ENCODE data around the gene UQCRFS1. TPM values are rescaled to one million over a fixed set of nuclear protein-coding genes. Genes with fewer than 3 reads are reported as not detected.
"Not testable (repeated sequence)": the region's sequence is repeated elsewhere in the genome, so short reads cannot be mapped to it uniquely, and the experiment has no call there.

Gene UQCRFS1
- polyA plus RNA-seq, 2 donors = 9.6 to 41.9 TPM

DNA sequence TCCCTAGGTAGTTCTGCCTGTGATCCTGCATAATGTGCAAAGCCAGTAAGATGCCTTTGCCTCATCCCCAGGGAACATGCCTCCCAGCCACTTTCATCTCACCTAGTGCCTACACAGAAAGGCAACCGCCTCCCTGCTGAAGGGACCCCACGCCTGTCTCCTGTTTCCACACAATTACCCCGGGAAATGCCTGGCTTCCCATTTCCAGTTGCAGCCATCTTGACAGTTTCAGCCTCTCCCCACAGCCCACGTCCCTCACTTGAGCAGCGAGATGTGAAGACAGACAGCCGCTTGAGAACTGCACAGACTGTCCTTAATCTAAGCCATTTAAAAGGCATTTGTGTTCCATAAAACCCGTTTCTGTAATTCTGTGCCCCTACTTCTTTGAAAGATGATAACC, 4.7 kb upstream of the UQCRFS1 start:
- 74 to 76% methylated on average over 7 of the region's 7 CpGs for WGBS, 2 donors
- Histone ChIP-seq H3K4me1 (ENCODE audit: control insufficient read depth in 2 of 2, insufficient read depth in 2 of 2, low read length in 1 of 2) (no peaks in the 10 kb centered on the region), H3K27ac (ENCODE audit: low read depth in 2 of 2, low read length in 1 of 2) (no peak overlapping the region)

DNA sequence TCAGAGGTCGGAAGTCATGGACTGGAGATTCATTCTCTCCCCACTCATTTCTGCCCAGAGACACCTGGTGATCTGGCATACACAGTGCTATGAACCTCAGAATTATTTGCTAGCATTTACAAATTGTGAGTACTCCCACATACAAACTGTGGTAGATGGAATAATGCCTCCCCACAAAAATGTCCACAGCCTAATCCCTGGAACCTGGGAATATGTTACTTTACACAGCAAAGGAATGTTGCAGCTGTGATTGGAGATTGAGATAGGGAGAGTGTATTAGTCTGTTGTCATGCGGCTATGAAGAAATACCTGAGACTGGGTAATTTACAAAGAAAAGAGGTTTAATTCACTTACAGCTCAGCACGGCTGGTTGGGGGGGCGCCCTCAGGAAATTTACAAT, 3.1 kb upstream of the UQCRFS1 start:
- Histone ChIP-seq H3K27ac (ENCODE audit: low read depth in 2 of 2, low read length in 1 of 2) (no peak overlapping the region), H3K36me3 (ENCODE audit: control insufficient read depth in 2 of 2, insufficient read depth in 2 of 2, low read length in 1 of 2) (no peaks in the 10 kb centered on the region)
- 77 to 82% methylated on average over 4 of the region's 4 CpGs for WGBS, 2 donors

More for the DNA sequence above, 4.7 kb upstream of the UQCRFS1 start:
- Histone ChIP-seq H3K36me3 (ENCODE audit: control insufficient read depth in 2 of 2, insufficient read depth in 2 of 2, low read length in 1 of 2) (no peaks in the 10 kb centered on the region), H3K9me3 (ENCODE audit: control insufficient read depth in 2 of 2, insufficient read depth in 1 of 2, low read depth in 1 of 2, low read length in 1 of 2) (no peaks in the 10 kb centered on the region), H3K4me3 (ENCODE audit: low read depth in 1 of 2, low read length in 2 of 2) (no peak overlapping the region), H3K27me3 (ENCODE audit: control insufficient read depth in 1 of 2, insufficient read depth in 2 of 2, low read length in 2 of 2) (no peaks in the 10 kb centered on the region)

DNA sequence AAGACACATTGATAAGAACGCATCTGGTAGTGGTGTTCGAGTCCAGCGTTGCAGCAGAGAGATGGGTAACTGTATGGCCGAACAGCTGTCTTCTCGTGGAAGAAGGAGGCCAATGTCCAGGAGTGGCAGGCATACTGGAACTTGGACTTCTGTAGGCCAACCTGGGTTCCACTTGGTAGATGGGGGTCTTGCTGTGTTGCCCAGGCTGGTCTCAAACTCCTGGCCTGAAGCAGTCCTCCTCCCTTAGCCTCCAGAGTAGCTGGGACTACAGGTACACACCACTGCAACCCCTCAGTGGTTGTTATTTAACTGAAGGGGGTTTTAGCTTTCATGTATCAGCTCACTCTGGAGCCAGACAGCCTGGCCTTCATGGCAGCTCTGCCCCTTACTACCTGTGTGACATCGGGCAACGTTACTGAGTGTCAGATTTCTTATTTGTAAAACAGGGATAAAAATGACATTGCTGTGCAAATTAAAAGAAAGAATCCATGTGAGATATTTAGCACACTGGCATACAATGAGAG, 2.4 kb upstream of the UQCRFS1 start:
- H3K9me3 ChIP-seq (ENCODE audit: control insufficient read depth in 2 of 2, insufficient read depth in 1 of 2, low read depth in 1 of 2, low read length in 1 of 2) = no peaks in the 10 kb centered on the region
- 83 to 85% methylated on average over 7 of the region's 7 CpGs for WGBS, 2 donors
- no peaks in the 10 kb centered on the region for H3K36me3 ChIP-seq (ENCODE audit: control insufficient read depth in 2 of 2, insufficient read depth in 2 of 2, low read length in 1 of 2)

More for the DNA sequence above, 3.1 kb upstream of the UQCRFS1 start:
- H3K9me3 ChIP-seq (ENCODE audit: control insufficient read depth in 2 of 2, insufficient read depth in 1 of 2, low read depth in 1 of 2, low read length in 1 of 2) = no peaks in the 10 kb centered on the region
- peaks cover 0 to 4% of the 10 kb centered on the region in 2 donors for H3K4me1 ChIP-seq (ENCODE audit: control insufficient read depth in 2 of 2, insufficient read depth in 2 of 2, low read length in 1 of 2)
- no peak overlapping the region for H3K4me3 ChIP-seq (ENCODE audit: low read depth in 1 of 2, low read length in 2 of 2)
- no peaks in the 10 kb centered on the region for H3K27me3 ChIP-seq (ENCODE audit: control insufficient read depth in 1 of 2, insufficient read depth in 2 of 2, low read length in 2 of 2)

DNA sequence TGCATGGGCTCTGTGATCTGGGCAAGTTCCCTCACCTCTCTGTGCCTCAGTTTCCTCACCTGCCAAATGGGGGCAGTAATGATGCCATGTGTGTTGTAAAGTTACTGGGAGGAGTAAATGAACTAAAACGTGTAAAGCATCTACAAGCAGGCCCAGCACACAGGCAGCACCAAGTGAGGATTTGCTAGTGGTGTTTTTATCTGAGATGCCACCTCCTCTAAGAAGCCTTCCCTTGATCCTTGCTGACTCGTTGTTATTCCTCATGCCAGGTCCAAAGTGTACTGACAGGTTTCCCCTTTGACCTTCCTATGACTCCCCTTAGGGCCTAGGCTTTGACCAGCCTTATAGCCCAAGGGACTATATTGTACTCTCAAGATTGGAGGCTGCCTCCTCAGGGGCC, 1.5 kb upstream of the UQCRFS1 start:
- no peaks in the 10 kb centered on the region for H3K36me3 ChIP-seq (ENCODE audit: control insufficient read depth in 2 of 2, insufficient read depth in 2 of 2, low read length in 1 of 2)
- no peak overlapping the region for H3K27ac ChIP-seq (ENCODE audit: low read depth in 2 of 2, low read length in 1 of 2)
- WGBS, 2 donors = 59 to 62% methylated on average over 2 of the region's 2 CpGs
- H3K9me3 ChIP-seq (ENCODE audit: control insufficient read depth in 2 of 2, insufficient read depth in 1 of 2, low read depth in 1 of 2, low read length in 1 of 2) = no peaks in the 10 kb centered on the region
- peaks cover 0 to 4% of the 10 kb centered on the region in 2 donors for H3K4me1 ChIP-seq (ENCODE audit: control insufficient read depth in 2 of 2, insufficient read depth in 2 of 2, low read length in 1 of 2)
- H3K27me3 ChIP-seq (ENCODE audit: control insufficient read depth in 1 of 2, insufficient read depth in 2 of 2, low read length in 2 of 2) = no peaks in the 10 kb centered on the region
- H3K4me3 ChIP-seq (ENCODE audit: low read depth in 1 of 2, low read length in 2 of 2) = no peak overlapping the region

More for the DNA sequence above, 2.4 kb upstream of the UQCRFS1 start:
- Histone ChIP-seq H3K27me3 (ENCODE audit: control insufficient read depth in 1 of 2, insufficient read depth in 2 of 2, low read length in 2 of 2) (no peaks in the 10 kb centered on the region), H3K4me3 (ENCODE audit: low read depth in 1 of 2, low read length in 2 of 2) (no peak overlapping the region), H3K4me1 (ENCODE audit: control insufficient read depth in 2 of 2, insufficient read depth in 2 of 2, low read length in 1 of 2) (peaks cover 0 to 4% of the 10 kb centered on the region in 2 donors), H3K27ac (ENCODE audit: low read depth in 2 of 2, low read length in 1 of 2) (no peak overlapping the region)

DNA sequence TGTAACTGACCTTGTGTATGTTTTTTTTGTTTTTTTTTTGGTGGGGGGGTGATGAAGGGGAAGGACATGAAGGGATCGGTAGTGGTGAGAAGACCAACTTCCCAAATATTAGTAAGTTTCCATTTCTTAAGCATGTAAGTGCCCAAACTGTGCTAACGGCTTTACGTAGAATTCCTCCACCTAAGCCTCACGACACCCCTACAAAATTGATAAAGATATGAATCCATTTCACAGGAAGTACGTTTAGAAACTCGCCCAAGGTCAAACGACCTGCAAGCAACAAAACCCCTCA, 649 bp downstream of the UQCRFS1 start:
- Histone ChIP-seq H3K36me3 (ENCODE audit: control insufficient read depth in 2 of 2, insufficient read depth in 2 of 2, low read length in 1 of 2) (no peaks in the 10 kb centered on the region), H3K27me3 (ENCODE audit: control insufficient read depth in 1 of 2, insufficient read depth in 2 of 2, low read length in 2 of 2) (no peaks in the 10 kb centered on the region), H3K27ac (ENCODE audit: low read depth in 2 of 2, low read length in 1 of 2) (peak overlapping the region; percentile 88 to 95), H3K9me3 (ENCODE audit: control insufficient read depth in 2 of 2, insufficient read depth in 1 of 2, low read depth in 1 of 2, low read length in 1 of 2) (no peaks in the 10 kb centered on the region), H3K4me3 (ENCODE audit: low read depth in 1 of 2, low read length in 2 of 2) (peak overlapping the region; percentile 91 to 95), H3K4me1 (ENCODE audit: control insufficient read depth in 2 of 2, insufficient read depth in 2 of 2, low read length in 1 of 2) (peaks cover 0 to 4% of the 10 kb centered on the region in 2 donors)
- WGBS, 2 donors = 0% methylated on average over 7 of the region's 7 CpGs

DNA sequence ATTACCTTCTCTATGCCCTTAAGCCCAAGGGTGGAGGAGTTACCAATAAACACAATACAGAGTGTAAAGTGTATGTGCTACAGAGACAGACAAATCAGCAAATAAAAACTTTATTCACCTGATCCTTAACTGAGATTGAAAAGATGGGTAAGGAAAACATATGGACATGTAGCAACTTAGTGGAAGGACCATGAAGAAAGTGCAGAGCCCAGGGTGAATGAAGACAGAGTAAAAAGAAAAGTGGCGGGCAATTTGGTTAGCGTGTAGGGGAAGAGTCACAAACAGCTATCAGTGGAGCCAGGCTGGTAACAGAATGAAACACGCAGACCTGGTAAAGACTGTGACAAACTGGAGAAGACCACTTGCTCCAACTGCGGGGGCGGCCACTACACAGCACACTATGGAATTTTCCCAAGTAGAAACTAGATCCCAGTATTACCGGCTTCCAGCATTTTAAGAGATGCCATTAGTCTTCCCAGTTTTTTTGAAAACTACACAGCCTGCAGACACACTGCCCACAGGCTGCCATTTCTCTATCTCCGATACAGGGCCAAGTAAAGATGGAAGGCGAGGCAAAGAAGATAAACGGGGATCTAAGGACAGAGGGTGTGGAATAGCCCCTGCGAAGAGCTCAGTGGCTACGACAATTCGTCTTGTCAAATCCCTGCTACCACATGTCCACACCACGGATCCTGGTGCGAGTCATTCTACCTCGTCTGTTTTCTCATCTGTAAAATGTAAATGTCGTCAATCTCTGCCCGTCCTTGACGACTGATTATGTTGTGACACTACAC, 1.2 kb downstream of the UQCRFS1 start:
- no peaks in the 10 kb centered on the region for H3K27me3 ChIP-seq (ENCODE audit: control insufficient read depth in 1 of 2, insufficient read depth in 2 of 2, low read length in 2 of 2)
- H3K4me1 ChIP-seq (ENCODE audit: control insufficient read depth in 2 of 2, insufficient read depth in 2 of 2, low read length in 1 of 2) = peaks cover 0 to 4% of the 10 kb centered on the region in 2 donors
- WGBS, 2 donors = 26 to 33% methylated on average over 18 of the region's 18 CpGs
- H3K9me3 ChIP-seq (ENCODE audit: control insufficient read depth in 2 of 2, insufficient read depth in 1 of 2, low read depth in 1 of 2, low read length in 1 of 2) = no peaks in the 10 kb centered on the region
- H3K36me3 ChIP-seq (ENCODE audit: control insufficient read depth in 2 of 2, insufficient read depth in 2 of 2, low read length in 1 of 2) = no peaks in the 10 kb centered on the region
- H3K27ac ChIP-seq (ENCODE audit: low read depth in 2 of 2, low read length in 1 of 2) = peak overlapping the region; percentile 8 to 95
- H3K4me3 ChIP-seq (ENCODE audit: low read depth in 1 of 2, low read length in 2 of 2) = peak overlapping the region; percentile 91 to 95

DNA sequence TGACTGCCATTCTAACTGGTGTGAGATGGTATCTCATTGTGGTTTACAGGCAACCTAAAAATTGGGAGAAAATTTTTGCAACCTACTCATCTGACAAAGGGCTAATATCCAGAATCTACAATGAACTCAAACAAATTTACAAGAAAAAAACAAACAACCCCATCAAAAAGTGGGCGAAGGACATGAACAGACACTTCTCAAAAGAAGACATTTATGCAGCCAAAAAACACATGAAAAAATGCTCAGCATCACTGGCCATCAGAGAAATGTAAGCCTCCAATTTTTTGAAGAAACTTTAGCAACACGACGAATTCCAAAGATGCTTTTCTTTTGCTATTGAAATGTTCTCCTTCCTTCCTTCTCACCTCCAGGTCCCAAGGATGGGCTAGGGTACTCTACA, 1.9 kb downstream of the UQCRFS1 start:
- not testable (repeated sequence) for H3K27ac ChIP-seq (ENCODE audit: low read depth in 2 of 2, low read length in 1 of 2); H3K27me3 ChIP-seq (ENCODE audit: control insufficient read depth in 1 of 2, insufficient read depth in 2 of 2, low read length in 2 of 2); H3K4me1 ChIP-seq (ENCODE audit: control insufficient read depth in 2 of 2, insufficient read depth in 2 of 2, low read length in 1 of 2); H3K36me3 ChIP-seq (ENCODE audit: control insufficient read depth in 2 of 2, insufficient read depth in 2 of 2, low read length in 1 of 2); H3K9me3 ChIP-seq (ENCODE audit: control insufficient read depth in 2 of 2, insufficient read depth in 1 of 2, low read depth in 1 of 2, low read length in 1 of 2)
- peak overlapping the region in 1 of 2 donors; percentile 95 for H3K4me3 ChIP-seq (ENCODE audit: low read depth in 1 of 2, low read length in 2 of 2)
- 94 to 95% methylated on average over 2 of the region's 3 CpGs for WGBS, 2 donors

DNA sequence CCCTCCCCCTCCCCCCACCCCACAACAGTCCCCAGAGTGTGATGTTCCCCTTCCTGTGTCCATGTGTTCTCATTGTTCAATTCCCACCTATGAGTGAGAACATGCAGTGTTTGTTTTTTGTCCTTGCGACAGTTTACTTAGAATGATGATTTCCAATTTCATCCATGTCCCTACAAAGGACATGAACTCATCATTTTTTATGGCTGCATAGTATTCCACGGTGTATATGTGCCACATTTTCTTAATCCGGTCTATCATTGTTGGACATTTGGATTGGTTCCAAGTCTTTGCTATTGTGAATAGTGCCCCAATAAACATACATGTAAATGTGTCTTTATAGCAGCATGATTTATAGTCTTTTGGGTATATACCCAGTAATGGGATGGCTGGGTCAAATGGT, 2.4 kb downstream of the UQCRFS1 start:
- H3K36me3 ChIP-seq (ENCODE audit: control insufficient read depth in 2 of 2, insufficient read depth in 2 of 2, low read length in 1 of 2); H3K27me3 ChIP-seq (ENCODE audit: control insufficient read depth in 1 of 2, insufficient read depth in 2 of 2, low read length in 2 of 2); H3K4me3 ChIP-seq (ENCODE audit: low read depth in 1 of 2, low read length in 2 of 2); H3K4me1 ChIP-seq (ENCODE audit: control insufficient read depth in 2 of 2, insufficient read depth in 2 of 2, low read length in 1 of 2); H3K9me3 ChIP-seq (ENCODE audit: control insufficient read depth in 2 of 2, insufficient read depth in 1 of 2, low read depth in 1 of 2, low read length in 1 of 2); H3K27ac ChIP-seq (ENCODE audit: low read depth in 2 of 2, low read length in 1 of 2): not testable (repeated sequence)
- WGBS, 2 donors = 93% methylated on average over 3 of the region's 3 CpGs

DNA sequence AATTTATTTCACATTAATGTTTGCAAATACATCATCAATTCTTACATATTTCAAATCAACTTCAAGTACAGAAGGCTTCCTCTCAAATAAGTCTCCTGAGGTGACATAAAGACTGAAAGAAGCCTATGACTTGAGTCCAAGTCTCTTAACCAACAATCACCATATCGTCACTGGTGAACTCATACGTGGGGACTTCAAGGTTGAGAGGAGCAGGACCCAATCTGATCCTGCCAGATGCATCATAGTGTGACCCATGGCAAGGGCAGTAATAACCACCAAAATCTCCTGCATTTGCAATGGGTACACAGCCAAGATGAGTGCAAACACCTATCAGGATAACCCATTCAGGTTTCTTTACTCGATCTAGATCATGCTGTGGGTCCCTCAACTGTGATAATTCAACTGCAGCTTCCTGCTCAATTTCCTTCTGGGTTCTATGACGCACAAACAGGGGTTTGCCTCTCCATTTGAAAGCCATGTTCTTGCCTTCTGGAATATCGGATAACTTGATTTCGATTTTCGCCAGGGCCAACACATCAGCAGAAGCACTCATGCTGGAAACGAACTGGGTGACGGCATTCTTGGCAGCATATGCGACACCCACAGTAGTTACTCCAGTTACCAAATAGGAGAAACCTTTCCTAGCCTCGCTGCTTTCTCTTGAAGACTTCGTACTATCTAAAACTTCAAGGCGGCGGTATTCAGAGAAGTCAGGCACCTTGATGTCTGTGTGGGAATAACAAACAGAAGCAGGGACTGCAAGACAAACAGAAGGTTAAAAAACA, 5.4 kb downstream of the UQCRFS1 start:
- not testable (repeated sequence) for H3K27ac ChIP-seq (ENCODE audit: low read depth in 2 of 2, low read length in 1 of 2); H3K4me1 ChIP-seq (ENCODE audit: control insufficient read depth in 2 of 2, insufficient read depth in 2 of 2, low read length in 1 of 2)
- WGBS, 2 donors = 92 to 93% methylated on average over 12 to 14 of the region's 14 CpGs

More for the DNA sequence above, 5.4 kb downstream of the UQCRFS1 start:
- not testable (repeated sequence) for H3K4me3 ChIP-seq (ENCODE audit: low read depth in 1 of 2, low read length in 2 of 2); H3K27me3 ChIP-seq (ENCODE audit: control insufficient read depth in 1 of 2, insufficient read depth in 2 of 2, low read length in 2 of 2); H3K9me3 ChIP-seq (ENCODE audit: control insufficient read depth in 2 of 2, insufficient read depth in 1 of 2, low read depth in 1 of 2, low read length in 1 of 2); H3K36me3 ChIP-seq (ENCODE audit: control insufficient read depth in 2 of 2, insufficient read depth in 2 of 2, low read length in 1 of 2)

All from esophagus (tissue), 2 donors.